Neuronal stem cell (in vitro differentiated cells): ENCODE results near the gene OSBPL10.

Source experiments
- DNase-seq: peaks from one replicate; pipeline ENCODE4 v3.0.0-alpha.2; 2013; ENCODE audit warnings: low spot score
- H2AFZ ChIP-seq: one replicate; pipeline ENCODE4 v1.6.1; 2013; ENCODE audit warnings: mild to moderate bottlenecking, low read length, inconsistent platforms
- H2AK5ac ChIP-seq: 2 replicates; pipeline ENCODE4 v1.6.1; 2013; ENCODE audit warnings: low read depth, mild to moderate bottlenecking, inconsistent platforms, low read length, moderate library complexity, mixed read lengths
- H2BK120ac ChIP-seq: 2 replicates; pipeline ENCODE4 v1.6.1; 2013; ENCODE audit warnings: low read depth, mild to moderate bottlenecking, inconsistent platforms, low read length, moderate library complexity, mixed read lengths
- H2BK12ac ChIP-seq: one replicate; pipeline ENCODE4 v1.6.1; 2013; ENCODE audit warnings: low read length, inconsistent platforms
- H2BK15ac ChIP-seq: 2 replicates; pipeline ENCODE4 v1.6.1; 2013; ENCODE audit warnings: mild to moderate bottlenecking, low read length, inconsistent platforms, mixed read lengths
- H2BK5ac ChIP-seq: one replicate; pipeline ENCODE4 v1.6.1; 2013; ENCODE audit warnings: inconsistent platforms, mild to moderate bottlenecking, low read length, moderate library complexity
- H3K14ac ChIP-seq: one replicate; pipeline ENCODE4 v1.6.1; 2013; ENCODE audit warnings: low read length, inconsistent platforms
- H3K18ac ChIP-seq: 2 replicates; pipeline ENCODE4 v1.6.1; 2013; ENCODE audit warnings: low read length, inconsistent platforms
- H3K23ac ChIP-seq: 2 replicates; pipeline ENCODE4 v1.6.1; 2013; ENCODE audit warnings: low read depth, mild to moderate bottlenecking, mixed read lengths, low read length, inconsistent platforms; ENCODE audit not compliant: poor library complexity
- H3K27ac ChIP-seq: replicated peaks from 3 replicates; pipeline ENCODE4 v1.5.1; 2013; ENCODE audit warnings: low read length, inconsistent platforms
- H3K27me3 ChIP-seq, 3 experiments: 2 replicates each; pipeline ENCODE4 v1.6.1; 2013; ENCODE audit warnings: low read length in 3 of 3, mild to moderate bottlenecking in 2 of 3, inconsistent platforms in 1 of 3, low read depth in 1 of 3, mixed read lengths in 1 of 3, moderate library complexity in 1 of 3; ENCODE audit not compliant: control insufficient read depth in 3 of 3, insufficient read depth in 3 of 3
- H3K36me3 ChIP-seq, 2 donors: replicated peaks in 1 of 2; 2 replicates each; pipeline ENCODE4 v1.6.1; 2013; ENCODE audit warnings: low read length in 2 of 2; ENCODE audit not compliant: control insufficient read depth in 2 of 2, insufficient read depth in 2 of 2
- H3K4ac ChIP-seq: 2 replicates; pipeline ENCODE4 v1.6.1; 2013; ENCODE audit warnings: inconsistent platforms, mild to moderate bottlenecking, low read length, moderate library complexity
- H3K4me1 ChIP-seq, 2 donors: 1 replicate in 1 of 2; 2 replicates in 1 of 2; pipeline ENCODE4 v1.6.1; 2013; ENCODE audit warnings: low read length in 2 of 2, low read depth in 1 of 2; ENCODE audit not compliant: control insufficient read depth in 2 of 2, insufficient read depth in 1 of 2
- H3K4me2 ChIP-seq: one replicate; pipeline ENCODE4 v1.6.1; 2013; ENCODE audit warnings: mild to moderate bottlenecking, low read length, inconsistent platforms; ENCODE audit not compliant: insufficient read depth, poor library complexity, severe bottlenecking
- H3K4me3 ChIP-seq, 2 donors: 2 replicates each; pipeline ENCODE4 v1.5.1; 2013; ENCODE audit warnings: low read length in 2 of 2, mild to moderate bottlenecking in 2 of 2, inconsistent platforms in 1 of 2, moderate library complexity in 1 of 2
- H3K79me1 ChIP-seq: one replicate; pipeline ENCODE4 v1.6.1; 2013; ENCODE audit warnings: low read depth, mild to moderate bottlenecking, inconsistent platforms, low read length, moderate library complexity
- H3K9ac ChIP-seq: one replicate; pipeline ENCODE4 v1.6.1; 2013; ENCODE audit warnings: mild to moderate bottlenecking, low read depth, low read length, inconsistent platforms; ENCODE audit not compliant: poor library complexity
- H3K9me3 ChIP-seq, 2 donors: replicated peaks in 1 of 2; 2 replicates each; pipeline versions ENCODE3 to v1.6.1; 2013; ENCODE audit warnings: low read length in 2 of 2, mild to moderate bottlenecking in 2 of 2, inconsistent platforms in 1 of 2, low read depth in 1 of 2, mixed read lengths in 1 of 2, moderate library complexity in 1 of 2; ENCODE audit not compliant: control insufficient read depth in 2 of 2, insufficient read depth in 1 of 2
- H4K8ac ChIP-seq: one replicate; pipeline ENCODE4 v1.6.1; 2013; ENCODE audit warnings: low read depth, mild to moderate bottlenecking, inconsistent platforms, low read length, moderate library complexity
- H4K91ac ChIP-seq: one replicate; pipeline ENCODE4 v1.6.1; 2013; ENCODE audit warnings: low read length, low read depth, mild to moderate bottlenecking, inconsistent platforms; ENCODE audit not compliant: poor library complexity
- WGBS, 2 donors: extraction: QIAGEN DNeasy Blood & Tissue Kit; methylation state at CpG; one replicate each; pipeline ENCODE4 v1.1.7; 2013; ENCODE audit warnings: missing lambda C conversion rate in 2 of 2, mixed read lengths in 1 of 2; ENCODE audit not compliant: insufficient read length in 2 of 2, insufficient replicate concordance in 1 of 2; ENCODE audit errors: extremely low coverage in 2 of 2; 5-methylcytosine and 5-hydroxymethylcytosine counted together

The OSBPL10 gene

GRCh38 chr3:31948280-31948679 is 32.8 kb downstream of the OSBPL10 start:
- H2BK120ac ChIP-seq, result no peak overlapping the region
- no peak overlapping the region for H3K4ac ChIP-seq
- no peak overlapping the region for H3K9ac ChIP-seq
- no peak for DNase-seq
- H3K4me1 ChIP-seq, result peaks cover 2 to 14% of the 10 kb centered on the region in 2 donors
- H4K91ac ChIP-seq, result no peak overlapping the region
- H3K18ac ChIP-seq, result no peak overlapping the region
- H3K4me2 ChIP-seq, result no peak overlapping the region
- H3K23ac ChIP-seq, result no peak overlapping the region
- H2BK15ac ChIP-seq, result no peak overlapping the region
- no peaks in the 10 kb centered on the region for H3K36me3 ChIP-seq
- no peak overlapping the region for H2BK12ac ChIP-seq
- no CpG with 5 or more reads among the region's 6 CpGs for WGBS, 2 donors
- no peaks in the 10 kb centered on the region for H3K79me1 ChIP-seq
- H3K27ac ChIP-seq, result no peak overlapping the region
- H4K8ac ChIP-seq, result no peak overlapping the region
- H2BK5ac ChIP-seq, result no peak overlapping the region
- no peak overlapping the region for H3K14ac ChIP-seq
- no peaks in the 10 kb centered on the region for H3K27me3 ChIP-seq
- no peak overlapping the region for H3K4me3 ChIP-seq
- no peak overlapping the region for H2AFZ ChIP-seq
- no peaks in the 10 kb centered on the region for H3K9me3 ChIP-seq
- H2AK5ac ChIP-seq, result no peak overlapping the region

DNA sequence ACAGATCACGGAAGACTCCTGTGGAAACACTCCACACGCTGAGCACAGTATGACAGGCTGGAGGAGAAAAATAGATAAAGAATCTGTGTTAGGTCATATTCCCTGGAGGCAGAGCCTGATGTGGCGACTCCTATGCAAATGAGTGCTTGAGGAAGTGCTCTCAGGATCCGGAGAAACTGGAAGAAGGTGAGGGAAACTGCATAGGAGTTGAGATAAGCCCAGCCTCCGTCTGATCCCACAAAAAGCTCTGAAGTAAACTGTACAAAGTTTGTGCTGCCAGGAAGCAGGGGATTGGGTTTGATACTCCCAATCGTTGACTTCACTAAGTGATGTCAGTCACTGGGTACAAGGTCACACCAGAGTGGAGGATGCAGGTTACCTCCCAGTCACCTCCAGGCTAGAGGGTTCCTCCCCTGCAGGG is 33.4 kb downstream of the OSBPL10 start:
- Histone ChIP-seq H3K23ac (no peak overlapping the region), H3K4me2 (no peak overlapping the region), H3K14ac (no peak overlapping the region), H3K79me1 (no peaks in the 10 kb centered on the region), H4K8ac (no peak overlapping the region), H2BK5ac (no peak overlapping the region), H3K36me3 (no peaks in the 10 kb centered on the region), H2AFZ (no peak overlapping the region), H3K4ac (no peak overlapping the region), H3K4me3 (no peak overlapping the region), H2AK5ac (no peak overlapping the region), H4K91ac (no peak overlapping the region), H3K9ac (no peak overlapping the region), H3K27ac (no peak overlapping the region), H3K18ac (no peak overlapping the region), H2BK15ac (no peak overlapping the region), H3K4me1 (peaks cover 2 to 14% of the 10 kb centered on the region in 2 donors), H2BK12ac (no peak overlapping the region), H3K27me3 (no peaks in the 10 kb centered on the region), H3K9me3 (no peaks in the 10 kb centered on the region), H2BK120ac (no peak overlapping the region)
- WGBS, 2 donors, result no CpG with 5 or more reads among the region's 6 CpGs
- DNase-seq, result no peak

DNA sequence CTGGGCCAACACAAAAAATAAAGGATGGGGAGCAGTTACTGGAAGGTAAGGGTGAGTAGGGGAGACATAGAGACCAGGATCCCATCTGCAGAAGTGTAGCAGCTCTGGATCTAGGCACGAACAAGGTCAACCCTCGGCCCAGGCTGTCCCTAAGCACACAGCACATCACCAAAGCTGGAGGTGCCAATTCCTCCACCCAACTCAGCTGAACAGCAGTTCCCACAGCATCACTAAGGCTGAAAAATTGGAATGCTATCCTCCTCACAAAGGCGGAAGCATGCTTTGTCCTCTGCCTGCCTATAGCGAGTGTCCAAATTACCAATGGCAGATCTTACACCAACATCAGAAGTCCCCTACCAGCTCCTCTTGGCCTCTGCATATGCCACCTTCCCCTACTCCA is 33.9 kb downstream of the OSBPL10 start:
- H2BK120ac ChIP-seq, result no peak overlapping the region
- no CpG with 5 or more reads among the region's 4 CpGs for WGBS, 2 donors
- no peak overlapping the region for H2AFZ ChIP-seq
- H2BK15ac ChIP-seq, result no peak overlapping the region
- H4K91ac ChIP-seq, result no peak overlapping the region
- no peak overlapping the region for H2AK5ac ChIP-seq
- no peaks in the 10 kb centered on the region for H3K27me3 ChIP-seq
- no peak overlapping the region for H3K4me2 ChIP-seq
- H4K8ac ChIP-seq, result no peak overlapping the region
- no peak overlapping the region for H2BK12ac ChIP-seq
- H3K4me3 ChIP-seq, result no peak overlapping the region
- no peak overlapping the region for H3K18ac ChIP-seq
- no peak for DNase-seq
- no peaks in the 10 kb centered on the region for H3K9me3 ChIP-seq
- H3K23ac ChIP-seq, result no peak overlapping the region
- no peaks in the 10 kb centered on the region for H3K79me1 ChIP-seq
- no peak overlapping the region for H3K14ac ChIP-seq
- H2BK5ac ChIP-seq, result no peak overlapping the region
- H3K27ac ChIP-seq, result no peak overlapping the region
- H3K9ac ChIP-seq, result no peak overlapping the region
- no peaks in the 10 kb centered on the region for H3K36me3 ChIP-seq
- no peak overlapping the region for H3K4ac ChIP-seq
- peaks cover 2 to 14% of the 10 kb centered on the region in 2 donors for H3K4me1 ChIP-seq

- no peak overlapping the region for H3K9ac ChIP-seq
- H3K9me3 ChIP-seq, result no peaks in the 10 kb centered on the region
- H4K8ac ChIP-seq, result no peak overlapping the region
- no peak overlapping the region for H3K4me3 ChIP-seq
- H2AK5ac ChIP-seq, result no peak overlapping the region
- H3K4me1 ChIP-seq, result peaks cover 2 to 14% of the 10 kb centered on the region in 2 donors
- no peak for DNase-seq
- H3K14ac ChIP-seq, result no peak overlapping the region
- no peaks in the 10 kb centered on the region for H3K79me1 ChIP-seq
- H2AFZ ChIP-seq, result no peak overlapping the region
- no peaks in the 10 kb centered on the region for H3K27me3 ChIP-seq
- H3K27ac ChIP-seq, result no peak overlapping the region
- H3K18ac ChIP-seq, result no peak overlapping the region
- H2BK120ac ChIP-seq, result no peak overlapping the region
- no peak overlapping the region for H2BK15ac ChIP-seq
- no peak overlapping the region for H4K91ac ChIP-seq
- no peak overlapping the region for H3K4me2 ChIP-seq
- no peak overlapping the region for H2BK5ac ChIP-seq
- WGBS, 2 donors, result no CpG with 5 or more reads among the region's 10 CpGs
- no peaks in the 10 kb centered on the region for H3K36me3 ChIP-seq
- H2BK12ac ChIP-seq, result no peak overlapping the region
- no peak overlapping the region for H3K23ac ChIP-seq
- no peak overlapping the region for H3K4ac ChIP-seq
These were observed 34.5 kb downstream of the OSBPL10 start for GRCh38 chr3:31946484-31947081.
